OCI-LY3 (cell line): ENCODE data around the gene MPRIP.

Experiments used
- H2AFZ ChIP-seq: fragments of 200-600, 300-600 bp; shearing (Covaris generic); 2 replicates; pipeline ENCODE4 v1.6.0; 2014; ENCODE audit warnings: antibody characterized with exemption, low read depth, low read length
- H3K27ac ChIP-seq: fragments of 200-600, 300-600 bp; sonication (generic); 2 replicates; pipeline ENCODE4 v1.5.1; 2014; ENCODE audit warnings: mild to moderate bottlenecking, low read length, moderate library complexity, mixed read lengths
- H3K27me3 ChIP-seq: fragments of 200-600, 300-600 bp; sonication (generic); 2 replicates; pipeline ENCODE4 v1.6.1; 2014; ENCODE audit warnings: low read depth, low read length, mixed read lengths
- H3K36me3 ChIP-seq: fragments of 200-600, 300-600 bp; sonication (generic); replicated peaks from 2 replicates; pipeline ENCODE3; 2014; ENCODE audit warnings: low read depth, low read length, mixed read lengths
- H3K4me1 ChIP-seq: fragments of 300-600, 200-600 bp; sonication (generic); 2 replicates; pipeline ENCODE4 v1.6.1; 2014; ENCODE audit warnings: low read length, mixed read lengths
- H3K4me2 ChIP-seq: fragments of 200-600, 300-600 bp; sonication (generic); 2 replicates; pipeline ENCODE4 v1.6.1; 2014; ENCODE audit warnings: low read length, mixed read lengths
- H3K4me3 ChIP-seq: fragments of 300-600, 200-600 bp; sonication (generic); 2 replicates; pipeline ENCODE4 v1.5.1; 2014; ENCODE audit warnings: antibody characterized with exemption, mild to moderate bottlenecking, low read length, moderate library complexity
- H3K79me2 ChIP-seq: fragments of 300-600, 200-600 bp; shearing (Covaris generic); 2 replicates; pipeline ENCODE4 v1.6.1; 2014; ENCODE audit warnings: mild to moderate bottlenecking, low read length, mixed read lengths
- H3K9ac ChIP-seq: fragments of 300-600, 200-600 bp; shearing (Covaris generic); 2 replicates; pipeline ENCODE4 v1.6.0; 2014; ENCODE audit warnings: mild to moderate bottlenecking, low read length, moderate library complexity
- H3K9me3 ChIP-seq: fragments of 200-600, 300-600 bp; shearing (Covaris generic); 2 replicates; pipeline ENCODE4 v1.6.1; 2014; ENCODE audit warnings: low read length, mixed read lengths; ENCODE audit not compliant: insufficient read depth
- H4K20me1 ChIP-seq: fragments of 200-600, 300-600 bp; sonication (generic); 2 replicates; pipeline ENCODE4 v1.6.1; 2016; ENCODE audit warnings: low read length, mixed read lengths; ENCODE audit not compliant: insufficient read depth
- EZH2phosphoT487 ChIP-seq: fragments of 200-600 bp; shearing (Covaris generic); IDR thresholded peaks from 2 replicates; pipeline ENCODE4 v1.6.1; 2018; ENCODE audit warnings: antibody characterized with exemption, mixed run types, low read depth
- TF ChIP-seq, protein P1 (sequence below): fragments of 200-600, 300-600 bp; sonication (generic); IDR thresholded peaks from 2 replicates; pipeline ENCODE4 v1.5.1; 2014; ENCODE audit warnings: antibody characterized with exemption, low read length, low read depth

MPRIP gene

DNA sequence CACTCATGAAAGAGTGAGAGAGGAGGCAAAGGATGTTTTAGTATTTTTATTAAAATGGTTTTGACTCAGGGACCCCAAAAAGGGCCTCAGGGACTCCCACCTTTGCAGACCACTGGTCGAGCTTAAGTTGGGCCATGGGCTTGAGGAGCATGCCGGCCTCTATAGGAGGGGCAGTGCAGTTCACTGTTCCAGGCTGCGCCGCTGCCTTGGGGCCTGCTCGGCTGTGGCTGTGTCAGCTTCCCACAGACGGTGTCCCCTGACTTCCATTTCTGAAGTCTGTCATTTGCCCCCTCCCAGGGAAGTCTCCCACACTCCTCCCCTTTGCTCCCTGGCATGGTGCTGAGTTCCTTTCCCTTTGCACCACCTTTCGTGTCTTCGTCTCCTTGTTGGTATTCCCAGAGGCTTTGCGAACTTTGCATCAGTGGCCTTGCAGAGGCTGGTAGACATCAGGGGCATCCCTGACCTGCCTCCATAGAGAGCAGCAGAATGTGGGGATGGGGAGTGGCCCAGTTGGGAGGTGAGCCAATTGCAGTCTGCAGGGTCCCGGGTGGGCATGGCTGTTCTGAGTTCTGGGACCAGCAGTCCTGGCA lies 17.1 kb downstream of the MPRIP start:
- Histone ChIP-seq H3K36me3 (no peaks in the 10 kb centered on the region), H4K20me1 (peaks cover 9% of the 10 kb centered on the region; the same call in 1 of the 2 replicates), H3K79me2 (peaks cover 15% of the 10 kb centered on the region; the same call in 1 of the 2 replicates)

DNA sequence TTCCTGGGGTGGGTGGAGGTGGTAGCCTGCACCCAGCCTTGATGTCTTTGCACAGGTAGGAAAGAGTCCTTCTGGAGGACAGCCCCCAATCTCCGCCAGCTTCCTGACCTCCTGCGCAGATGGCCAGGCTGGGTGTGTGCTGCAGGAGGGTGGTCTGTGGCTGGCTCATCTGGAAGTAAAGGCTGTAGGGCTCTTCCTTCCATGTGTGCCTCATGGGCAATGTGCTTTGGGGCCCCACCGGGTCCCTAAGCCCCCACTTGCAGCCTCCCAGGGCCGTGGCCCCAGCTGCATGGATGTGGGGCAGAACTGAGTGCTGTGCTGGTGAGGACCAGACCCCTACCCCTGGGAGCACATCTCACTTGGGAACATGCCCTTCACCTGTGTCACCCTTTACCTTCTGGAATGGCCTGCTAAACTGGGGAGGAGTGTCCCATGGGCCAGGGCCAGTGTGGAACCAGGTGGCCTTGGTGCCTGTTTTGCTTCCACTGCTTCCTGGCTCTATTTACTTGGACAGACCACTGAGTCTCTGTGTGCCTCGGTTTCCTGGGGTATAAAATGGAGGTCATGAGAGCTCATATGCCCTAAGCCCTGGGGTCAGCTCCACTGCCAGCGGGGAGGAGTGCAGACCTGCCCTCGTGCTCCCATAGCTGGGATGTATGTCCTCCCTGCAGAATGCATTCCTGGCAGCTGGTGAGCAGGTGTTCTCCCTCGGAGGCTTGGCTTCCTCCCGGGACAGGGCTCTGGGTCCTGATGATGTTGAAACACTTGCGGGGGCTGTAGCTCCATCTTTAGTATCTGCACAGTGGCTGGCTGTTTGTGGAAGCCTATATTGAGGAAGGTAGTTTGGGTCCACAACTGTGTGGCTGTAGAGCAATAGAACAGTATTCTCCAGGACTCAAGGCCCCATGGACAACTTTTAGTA lies 18.0 kb downstream of the MPRIP start:
- no peaks in the 10 kb centered on the region for H3K9me3 ChIP-seq
- no peak overlapping the region for H3K4me3 ChIP-seq
- no peak overlapping the region for H3K4me2 ChIP-seq
- no peak overlapping the region for H2AFZ ChIP-seq
- H4K20me1 ChIP-seq = peaks cover 9% of the 10 kb centered on the region; the same call in 1 of the 2 replicates
- no peak overlapping the region for H3K9ac ChIP-seq
- no peak for TF ChIP-seq EZH2phosphoT487
- TF ChIP-seq, protein P1, sequence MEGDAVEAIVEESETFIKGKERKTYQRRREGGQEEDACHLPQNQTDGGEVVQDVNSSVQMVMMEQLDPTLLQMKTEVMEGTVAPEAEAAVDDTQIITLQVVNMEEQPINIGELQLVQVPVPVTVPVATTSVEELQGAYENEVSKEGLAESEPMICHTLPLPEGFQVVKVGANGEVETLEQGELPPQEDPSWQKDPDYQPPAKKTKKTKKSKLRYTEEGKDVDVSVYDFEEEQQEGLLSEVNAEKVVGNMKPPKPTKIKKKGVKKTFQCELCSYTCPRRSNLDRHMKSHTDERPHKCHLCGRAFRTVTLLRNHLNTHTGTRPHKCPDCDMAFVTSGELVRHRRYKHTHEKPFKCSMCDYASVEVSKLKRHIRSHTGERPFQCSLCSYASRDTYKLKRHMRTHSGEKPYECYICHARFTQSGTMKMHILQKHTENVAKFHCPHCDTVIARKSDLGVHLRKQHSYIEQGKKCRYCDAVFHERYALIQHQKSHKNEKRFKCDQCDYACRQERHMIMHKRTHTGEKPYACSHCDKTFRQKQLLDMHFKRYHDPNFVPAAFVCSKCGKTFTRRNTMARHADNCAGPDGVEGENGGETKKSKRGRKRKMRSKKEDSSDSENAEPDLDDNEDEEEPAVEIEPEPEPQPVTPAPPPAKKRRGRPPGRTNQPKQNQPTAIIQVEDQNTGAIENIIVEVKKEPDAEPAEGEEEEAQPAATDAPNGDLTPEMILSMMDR = no peak
- no peaks in the 10 kb centered on the region for H3K27me3 ChIP-seq
- peaks cover 15% of the 10 kb centered on the region; the same call in 1 of the 2 replicates for H3K79me2 ChIP-seq
- H3K36me3 ChIP-seq = no peaks in the 10 kb centered on the region
- H3K4me1 ChIP-seq = no peaks in the 10 kb centered on the region
- no peak overlapping the region for H3K27ac ChIP-seq

More for the DNA sequence above, 17.1 kb downstream of the MPRIP start:
- Histone ChIP-seq H3K4me3 (no peak overlapping the region), H3K27ac (no peak overlapping the region), H2AFZ (no peak overlapping the region), H3K9ac (no peak overlapping the region), H3K4me2 (no peak overlapping the region), H3K4me1 (no peaks in the 10 kb centered on the region), H3K27me3 (no peaks in the 10 kb centered on the region), H3K9me3 (no peaks in the 10 kb centered on the region)
- TF ChIP-seq EZH2phosphoT487 = no peak
- TF ChIP-seq, protein P1 = no peak

DNA sequence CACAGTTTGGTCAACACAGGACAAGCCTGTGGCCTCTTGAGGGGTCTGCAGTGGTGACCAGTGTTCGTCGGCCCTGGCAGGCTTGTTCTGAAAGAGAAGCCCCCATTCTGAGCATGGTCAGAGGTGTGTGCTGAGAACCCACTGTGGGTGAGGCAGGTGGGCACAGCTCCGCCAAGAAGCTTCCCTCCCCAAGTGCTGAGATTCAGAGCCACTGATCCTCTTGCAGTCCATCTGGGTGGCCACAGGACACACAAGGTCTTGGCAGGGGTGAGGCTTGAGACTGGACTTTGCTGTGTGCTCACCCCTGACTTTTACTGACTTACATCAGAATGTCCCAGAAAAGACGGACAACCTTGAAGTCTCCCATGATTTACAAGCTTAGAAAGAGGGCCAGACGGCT lies 18.7 kb downstream of the MPRIP start:
- H3K9ac ChIP-seq = no peak overlapping the region
- H3K79me2 ChIP-seq = peaks cover 15% of the 10 kb centered on the region
- H3K4me2 ChIP-seq = no peak overlapping the region
- TF ChIP-seq EZH2phosphoT487 = no peak
- TF ChIP-seq, protein P1 = no peak
- no peak overlapping the region for H3K27ac ChIP-seq
- H2AFZ ChIP-seq = no peak overlapping the region
- H3K36me3 ChIP-seq = no peaks in the 10 kb centered on the region
- H3K27me3 ChIP-seq = no peaks in the 10 kb centered on the region
- H3K4me3 ChIP-seq = no peak overlapping the region
- H3K4me1 ChIP-seq = no peaks in the 10 kb centered on the region
- no peaks in the 10 kb centered on the region for H3K9me3 ChIP-seq
- H4K20me1 ChIP-seq = peaks cover 9% of the 10 kb centered on the region; the same call in 1 of the 2 replicates

DNA sequence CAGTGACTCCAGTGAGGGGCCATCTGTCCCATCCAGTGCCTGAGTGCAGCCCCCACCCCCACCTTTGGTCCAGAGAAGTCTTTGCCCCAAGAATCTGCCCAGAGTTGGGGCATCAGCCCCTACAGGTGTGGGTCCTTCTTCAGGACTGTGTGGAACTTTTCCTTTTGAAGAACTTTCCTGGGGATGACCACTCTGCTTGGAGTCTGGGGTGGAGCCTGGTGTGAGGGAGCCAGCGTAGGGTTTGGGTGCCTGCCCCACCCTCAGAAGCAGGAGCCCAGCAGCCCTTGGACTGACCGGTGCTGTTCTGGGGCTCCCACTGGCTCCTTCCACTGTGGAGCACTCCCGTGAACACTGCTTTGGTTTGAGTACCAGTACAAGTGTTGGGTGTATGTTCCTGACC lies 19.3 kb downstream of the MPRIP start:
- Histone ChIP-seq H3K9me3 (no peaks in the 10 kb centered on the region), H3K4me1 (no peaks in the 10 kb centered on the region), H3K9ac (no peak overlapping the region), H2AFZ (no peak overlapping the region), H3K27me3 (no peaks in the 10 kb centered on the region), H3K36me3 (no peaks in the 10 kb centered on the region), H3K4me2 (no peak overlapping the region), H3K79me2 (peaks cover 15% of the 10 kb centered on the region), H3K4me3 (no peak overlapping the region), H4K20me1 (peaks cover 9% of the 10 kb centered on the region; the same call in 1 of the 2 replicates), H3K27ac (no peak overlapping the region)
- TF ChIP-seq EZH2phosphoT487 = no peak
- TF ChIP-seq, protein P1 = no peak
